Osteoblast (primary cell): Measurements from ENCODE around the gene FLVCR2. TPM values are rescaled to one million over a fixed set of nuclear protein-coding genes. Genes with fewer than 3 reads are reported as not detected.

Experiments
- DNase-seq: peaks from one replicate; pipeline ENCODE4 v3.0.0; 2011; ENCODE audit warnings: low spot score, mixed read lengths; ENCODE audit not compliant: insufficient read length; ENCODE audit errors: missing footprints
- H2AFZ ChIP-seq: 2 replicates; pipeline ENCODE4 v1.6.0; 2011; ENCODE audit warnings: mild to moderate bottlenecking, low read length
- H3K27ac ChIP-seq: 2 replicates; pipeline ENCODE4 v1.5.1; 2011; ENCODE audit warnings: mild to moderate bottlenecking, low read depth, low read length, moderate library complexity
- H3K27me3 ChIP-seq: 2 replicates; pipeline ENCODE4 v1.6.0; 2012; ENCODE audit warnings: mild to moderate bottlenecking, control low read depth, inconsistent platforms, low read length, moderate library complexity; ENCODE audit not compliant: insufficient read depth
- H3K36me3 ChIP-seq: 2 replicates; pipeline ENCODE4 v1.5.1; 2011; ENCODE audit warnings: mild to moderate bottlenecking, low read length, control low read depth, moderate library complexity; ENCODE audit not compliant: insufficient read depth
- H3K4me1 ChIP-seq: 2 replicates; pipeline ENCODE4 v1.5.1; 2011; ENCODE audit warnings: mild to moderate bottlenecking, low read length, control low read depth, moderate library complexity; ENCODE audit not compliant: insufficient read depth
- H3K4me2 ChIP-seq: 2 replicates; pipeline ENCODE4 v1.6.0; 2011; ENCODE audit warnings: mild to moderate bottlenecking, low read length; ENCODE audit not compliant: insufficient read depth
- H3K4me3 ChIP-seq: fragments of 200-600 bp; sonication (generic); 3 replicates; pipeline ENCODE4 v1.5.1; 2012; ENCODE audit warnings: mild to moderate bottlenecking, low read length, inconsistent platforms; ENCODE audit not compliant: insufficient read depth
- H3K79me2 ChIP-seq: 2 replicates; pipeline ENCODE4 v1.6.0; 2012; ENCODE audit warnings: mild to moderate bottlenecking, low read length, control low read depth, inconsistent platforms; ENCODE audit not compliant: insufficient read depth
- H3K9me3 ChIP-seq: 2 replicates; pipeline ENCODE4 v1.5.1; 2011; ENCODE audit warnings: low read depth, low read length, control low read depth
- H4K20me1 ChIP-seq: 2 replicates; pipeline ENCODE4 v1.6.0; 2012; ENCODE audit warnings: mild to moderate bottlenecking, low read length, control low read depth; ENCODE audit not compliant: insufficient read depth
- CTCF ChIP-seq: IDR thresholded peaks from 2 replicates; pipeline ENCODE4 v1.5.1; 2011; ENCODE audit warnings: mild to moderate bottlenecking, low read depth, low read length, moderate library complexity; ENCODE audit errors: extremely low read depth
- total RNA-seq: library from RNA; depleted of rRNA; stranded (reverse); fragments of >200 nt; gene quantifications from 2 replicates; pipeline ENCODE4 v1.2.3, GENCODE V29; 2012

Gene FLVCR2
- total RNA-seq, 1 donor = 1.8 TPM

GRCh38 chr14:75554482-75554881 is 23.9 kb upstream of the FLVCR2 start:
- DNase-seq = no peak
- H3K4me1 ChIP-seq = peaks cover 4% of the 10 kb centered on the region
- TF ChIP-seq CTCF = no peak
- no peaks in the 10 kb centered on the region for H3K79me2 ChIP-seq
- H3K27ac ChIP-seq = no peak overlapping the region
- H3K27me3 ChIP-seq = peaks cover 22% of the 10 kb centered on the region
- no peak overlapping the region for H3K4me2 ChIP-seq
- H3K4me3 ChIP-seq = no peak overlapping the region
- H2AFZ ChIP-seq = no peak overlapping the region
- H3K36me3 ChIP-seq = no peaks in the 10 kb centered on the region
- no peaks in the 10 kb centered on the region for H4K20me1 ChIP-seq
- H3K9me3 ChIP-seq = no peaks in the 10 kb centered on the region

GRCh38 chr14:75558440-75558839 is 20.0 kb upstream of the FLVCR2 start:
- Histone ChIP-seq H3K4me1 (peaks cover 7% of the 10 kb centered on the region), H3K4me3 (no peak overlapping the region), H3K36me3 (no peaks in the 10 kb centered on the region), H3K9me3 (no peaks in the 10 kb centered on the region), H3K27ac (no peak overlapping the region), H2AFZ (no peak overlapping the region), H4K20me1 (no peaks in the 10 kb centered on the region), H3K4me2 (no peak overlapping the region), H3K27me3 (peaks cover 5% of the 10 kb centered on the region), H3K79me2 (no peaks in the 10 kb centered on the region)
- no peak for DNase-seq
- no peak for TF ChIP-seq CTCF

GRCh38 chr14:75559045-75559444 is 19.4 kb upstream of the FLVCR2 start:
- no peak for DNase-seq
- peaks cover 12% of the 10 kb centered on the region for H3K27me3 ChIP-seq
- no peak overlapping the region for H2AFZ ChIP-seq
- no peaks in the 10 kb centered on the region for H3K36me3 ChIP-seq
- no peak overlapping the region for H3K4me2 ChIP-seq
- no peaks in the 10 kb centered on the region for H3K9me3 ChIP-seq
- H4K20me1 ChIP-seq = no peaks in the 10 kb centered on the region
- H3K27ac ChIP-seq = no peak overlapping the region
- peaks cover 7% of the 10 kb centered on the region for H3K4me1 ChIP-seq
- H3K79me2 ChIP-seq = no peaks in the 10 kb centered on the region
- H3K4me3 ChIP-seq = no peak overlapping the region
- TF ChIP-seq CTCF = no peak

GRCh38 chr14:75559451-75560222 is 18.8 kb upstream of the FLVCR2 start:
- H3K4me3 ChIP-seq = no peak overlapping the region
- H3K79me2 ChIP-seq = no peaks in the 10 kb centered on the region
- no peak overlapping the region for H2AFZ ChIP-seq
- H3K9me3 ChIP-seq = no peaks in the 10 kb centered on the region
- no peak for TF ChIP-seq CTCF
- no peak overlapping the region for H3K27ac ChIP-seq
- H3K4me1 ChIP-seq = peaks cover 4% of the 10 kb centered on the region
- DNase-seq = no peak
- H3K36me3 ChIP-seq = no peaks in the 10 kb centered on the region
- no peaks in the 10 kb centered on the region for H4K20me1 ChIP-seq
- H3K4me2 ChIP-seq = no peak overlapping the region
- peaks cover 12% of the 10 kb centered on the region for H3K27me3 ChIP-seq
